HG02885 (cell line): ENCODE measurements around the gene GGPS1.
"Not testable (repeated sequence)": the region's sequence is repeated elsewhere in the genome, so short reads cannot be mapped to it uniquely, and the experiment has no call there.

Experiments used
- ATAC-seq: cut with Tn5 transposase; IDR thresholded peaks from one replicate; pipeline ENCODE4 v1.9.1; 2021; ENCODE audit warnings: mild to moderate bottlenecking; ENCODE audit not compliant: unreplicated experiment, poor library complexity

GGPS1 gene

GRCh38 chr1:235302143-235302542 is 26.2 kb upstream of the GGPS1 start:
- no peak for ATAC-seq

GRCh38 chr1:235304549-235305451 is 23.6 kb upstream of the GGPS1 start:
- no peak for ATAC-seq

DNA sequence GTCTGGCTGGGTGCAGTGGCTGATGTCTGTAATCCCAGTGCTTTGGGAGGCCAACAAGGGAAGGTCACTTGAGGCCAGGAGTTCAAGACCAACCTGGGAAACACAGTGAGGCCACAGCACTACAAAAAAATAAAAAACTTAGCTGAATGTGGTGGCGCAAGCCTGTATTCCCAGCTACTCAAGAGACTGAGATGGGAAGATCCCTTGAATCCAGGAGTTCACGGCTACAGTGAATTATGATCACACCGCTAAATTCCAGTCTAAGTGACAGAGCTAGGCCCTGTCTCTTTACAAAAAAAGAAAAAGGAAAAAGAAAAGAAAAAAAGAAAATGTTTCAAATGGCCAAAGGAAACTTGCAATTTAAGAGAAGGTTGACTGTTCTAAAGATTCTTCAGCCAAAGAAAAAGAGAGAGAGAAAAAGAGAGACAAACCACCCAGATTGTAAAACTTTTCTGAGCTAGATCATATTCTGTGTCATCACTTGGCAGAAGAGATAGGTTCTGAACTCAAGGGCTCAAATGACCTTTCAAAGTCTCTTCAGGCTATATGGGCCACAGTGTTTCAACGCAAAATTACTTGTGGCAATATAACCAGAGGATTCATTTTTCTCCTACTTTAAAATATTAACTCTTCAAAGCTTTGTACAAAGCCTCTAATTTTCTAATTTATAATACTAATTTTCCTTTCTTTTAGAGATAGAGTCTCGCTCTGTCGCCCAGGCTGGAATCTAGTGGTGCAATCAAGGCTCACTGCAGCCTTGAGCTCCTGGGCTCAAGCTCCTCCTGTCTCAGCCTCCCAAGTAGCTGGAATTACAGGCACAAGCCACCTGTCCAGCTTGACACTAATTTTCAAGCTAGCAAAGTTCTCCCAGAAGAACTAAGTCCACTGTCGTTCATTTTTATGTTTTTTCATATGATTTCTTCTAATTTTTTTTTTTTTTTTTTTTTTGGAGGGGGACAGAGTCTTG is 20.9 kb upstream of the GGPS1 start:
- ATAC-seq, result no peak

DNA sequence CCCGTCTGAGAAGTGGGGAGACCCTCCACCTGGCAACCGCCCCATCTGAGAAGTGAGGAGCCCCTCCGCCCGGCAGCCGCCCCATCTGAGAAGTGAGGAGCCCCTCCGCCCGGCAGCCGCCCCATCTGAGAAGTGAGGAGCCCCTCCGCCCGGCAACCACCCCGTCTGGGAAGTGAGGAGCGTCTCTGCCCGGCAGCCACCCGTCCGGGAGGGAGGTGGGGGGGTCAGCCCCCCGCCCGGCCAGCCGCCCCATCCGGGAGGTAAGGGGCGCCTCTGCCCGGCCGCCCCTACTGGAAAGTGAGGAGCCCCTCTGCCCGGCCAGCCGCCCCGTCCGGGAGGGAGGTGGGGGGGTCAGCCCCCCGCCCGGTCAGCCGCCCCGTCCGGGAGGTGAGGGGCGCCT is 19.2 kb upstream of the GGPS1 start:
- not testable (repeated sequence) for ATAC-seq

- ATAC-seq, result no peak
These were observed 15.1 kb upstream of the GGPS1 start for GRCh38 chr1:235313262-235313661.

DNA sequence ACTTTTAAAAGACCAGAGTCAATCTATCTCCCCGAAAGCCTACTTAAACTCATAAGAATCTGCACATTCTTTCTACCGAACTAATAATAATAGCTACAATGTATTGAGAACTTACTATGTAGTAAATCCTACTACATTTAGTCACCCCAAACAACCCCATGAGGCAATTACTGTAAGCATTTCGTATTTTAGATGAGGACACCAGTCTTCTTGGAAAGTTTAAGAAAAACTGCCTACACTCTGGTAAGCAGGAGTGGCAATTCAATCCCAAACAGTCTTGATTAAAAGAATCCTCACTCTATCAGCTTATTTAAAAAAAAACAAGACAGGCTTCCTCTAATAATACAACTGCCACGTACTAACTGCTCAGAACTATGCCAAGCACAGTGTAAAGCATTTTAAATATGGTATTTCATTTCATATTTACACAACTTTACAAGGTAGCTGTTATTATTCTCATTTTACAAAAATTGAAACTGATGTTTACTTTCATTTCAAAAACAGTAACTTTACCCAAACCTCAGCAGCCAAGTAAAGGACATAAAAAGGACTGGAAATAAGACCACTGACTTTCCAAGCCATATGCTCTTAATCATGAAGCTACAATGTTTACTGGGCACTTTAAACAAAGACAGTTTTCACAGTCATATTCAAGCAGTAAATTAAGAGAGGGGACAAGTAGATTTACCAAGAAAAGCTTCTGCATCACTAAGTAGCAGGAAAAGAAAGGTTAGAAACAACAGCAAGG is 14.3 kb upstream of the GGPS1 start:
- ATAC-seq, result no peak

DNA sequence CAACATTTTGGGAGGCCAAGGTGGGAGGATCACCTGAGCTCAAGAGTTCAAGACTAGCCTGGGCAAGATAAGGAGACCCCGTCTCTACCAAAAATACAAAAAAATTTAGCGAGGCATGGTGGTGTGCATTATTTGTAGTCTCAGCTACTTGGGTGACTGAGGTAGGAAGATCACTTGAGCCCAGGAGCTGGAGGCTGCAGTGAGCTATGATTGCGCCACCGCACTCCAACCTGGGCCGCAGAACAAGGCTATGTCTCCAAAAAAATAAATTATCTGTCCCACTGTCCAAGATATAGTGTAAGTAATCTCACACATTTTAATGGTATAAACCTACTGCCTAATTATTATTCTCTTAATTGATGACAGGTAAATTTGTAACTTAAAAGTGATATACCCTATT is 13.2 kb upstream of the GGPS1 start:
- no peak for ATAC-seq

DNA sequence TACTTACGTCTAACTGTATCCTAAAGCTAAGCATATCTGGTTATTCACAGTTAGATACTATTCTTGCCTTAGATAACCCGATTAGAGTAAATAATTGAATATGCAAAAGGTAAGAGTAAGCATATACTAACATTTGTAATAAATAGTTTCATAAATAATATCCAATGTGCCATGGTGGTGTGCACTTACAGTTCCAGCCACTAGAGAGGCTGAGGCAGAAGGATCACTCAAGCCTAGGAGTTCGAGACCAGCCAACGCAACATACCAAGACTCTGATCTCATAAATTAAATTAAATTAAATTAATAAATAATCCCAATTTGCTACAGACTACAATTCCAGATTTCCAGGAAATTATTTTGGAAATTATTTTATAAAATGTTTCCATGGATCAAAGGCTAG is 12.6 kb upstream of the GGPS1 start:
- no peak for ATAC-seq

DNA sequence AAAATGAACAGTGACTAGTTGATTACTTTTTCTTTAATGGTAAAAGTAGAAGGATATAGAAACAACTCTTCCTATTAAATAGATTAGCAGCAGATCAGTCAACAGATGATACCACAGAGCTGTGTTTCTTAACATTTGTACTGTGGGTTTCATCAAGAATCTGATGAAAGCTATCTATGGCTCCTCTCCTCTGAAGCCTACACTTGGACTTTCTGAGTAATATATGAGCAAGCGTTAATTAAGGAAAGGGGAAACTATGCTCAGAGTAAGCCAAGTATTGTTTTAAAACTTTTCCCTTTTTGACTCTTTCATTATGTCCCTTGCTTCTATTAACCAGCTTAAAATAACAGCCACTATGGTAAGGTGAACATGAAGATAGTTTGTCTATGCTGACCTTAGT is 11.2 kb upstream of the GGPS1 start:
- ATAC-seq, result no peak

DNA sequence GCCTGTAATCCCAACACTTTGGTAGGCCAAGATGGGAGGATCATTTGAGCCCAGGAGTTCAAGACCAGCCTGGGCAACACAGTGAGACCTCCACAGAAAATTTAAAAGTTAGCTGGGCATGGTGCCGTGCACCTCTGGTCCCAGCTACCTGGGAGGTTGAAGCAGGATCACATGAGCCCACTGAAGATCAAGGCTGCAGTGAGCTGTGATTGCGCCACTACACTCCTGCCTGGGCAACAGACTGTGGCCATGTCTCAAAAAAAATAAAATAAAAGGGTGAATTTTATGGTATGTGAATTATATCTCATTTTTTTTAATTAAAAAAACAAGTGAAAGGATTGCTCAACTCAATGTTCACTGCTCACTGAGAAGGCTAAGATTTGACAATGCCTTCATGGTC is 9.1 kb upstream of the GGPS1 start:
- ATAC-seq, result no peak

DNA sequence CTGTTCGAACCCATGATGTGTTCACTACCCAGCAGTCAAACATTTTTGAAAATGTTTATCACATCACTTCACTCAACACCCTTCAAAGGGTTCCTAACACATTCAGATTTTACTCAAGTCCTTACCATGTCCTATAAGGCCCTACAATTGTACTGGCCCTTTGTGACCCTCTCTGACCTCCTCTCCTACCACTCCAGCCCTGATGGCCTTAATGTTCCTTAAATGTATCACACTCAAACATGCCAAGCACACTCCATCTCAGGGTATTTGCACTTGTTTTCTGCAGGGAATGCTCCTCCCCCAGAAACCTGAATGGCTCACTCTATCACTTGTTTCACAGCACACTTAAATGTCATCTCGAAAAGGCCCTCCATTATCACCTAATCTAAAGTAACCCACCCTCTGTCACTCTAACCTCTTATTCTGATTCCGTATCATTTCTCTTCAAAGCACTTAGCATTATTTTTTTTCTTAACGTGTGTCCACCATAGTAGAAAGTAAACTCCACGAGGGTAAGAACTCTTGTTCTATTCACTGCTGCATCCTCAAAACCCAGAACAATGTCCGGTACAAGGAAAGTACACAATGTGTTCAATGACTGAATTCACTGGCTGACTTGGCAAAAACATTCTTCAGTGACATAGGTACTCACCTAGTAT is 7.7 kb upstream of the GGPS1 start:
- ATAC-seq, result no peak

DNA sequence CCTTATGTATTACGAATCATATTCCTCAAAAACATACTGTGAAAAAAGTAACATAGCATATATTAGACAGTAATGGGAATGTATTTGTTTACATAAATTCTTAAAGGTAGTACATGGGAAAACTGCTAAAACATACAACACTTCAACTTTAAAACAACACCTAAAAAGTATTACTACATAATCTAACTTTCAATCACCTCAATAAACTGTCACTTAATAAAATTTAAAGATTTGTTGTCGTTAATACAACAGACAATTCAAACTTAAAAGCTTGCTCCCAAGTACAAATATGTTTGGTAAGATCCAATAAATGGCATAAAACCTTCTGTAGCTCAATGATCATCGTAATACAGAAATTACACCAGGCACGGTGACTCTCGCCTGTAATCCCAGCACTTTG is 4.1 kb upstream of the GGPS1 start:
- ATAC-seq, result no peak

- ATAC-seq, result no peak
These were observed 3.2 kb upstream of the GGPS1 start for GRCh38 chr1:235325139-235325538.

DNA sequence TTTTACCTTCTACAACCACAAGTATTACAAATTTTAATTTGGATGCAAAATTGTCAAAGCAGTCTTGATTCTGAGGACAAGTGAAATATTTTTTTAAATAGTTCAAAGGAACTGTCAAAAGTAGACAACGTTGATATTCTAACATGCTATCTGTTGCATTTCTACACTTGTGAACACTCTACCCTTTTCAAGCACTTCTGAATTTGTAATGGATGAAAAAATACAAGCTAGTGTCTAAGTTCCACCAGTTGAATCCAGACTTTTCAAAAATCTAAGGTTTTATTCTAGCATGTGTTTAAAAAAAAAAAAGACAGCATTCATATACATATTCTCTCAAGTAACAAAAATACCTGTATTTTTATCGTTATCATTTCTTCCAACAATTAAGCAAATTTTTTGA is 2.5 kb upstream of the GGPS1 start:
- ATAC-seq, result no peak

GRCh38 chr1:235326719-235327558 is 1.4 kb upstream of the GGPS1 start:
- no peak for ATAC-seq

GRCh38 chr1:235327559-235328270 is 655 bp upstream of the GGPS1 start, which contains the start of gene ARID4B:
Gene ARID4B (minus strand): TSS chr1:235328179. CDS start chr1:235326919, 1,260 bp downstream.
- ATAC-seq, result peak; percentile 5

DNA sequence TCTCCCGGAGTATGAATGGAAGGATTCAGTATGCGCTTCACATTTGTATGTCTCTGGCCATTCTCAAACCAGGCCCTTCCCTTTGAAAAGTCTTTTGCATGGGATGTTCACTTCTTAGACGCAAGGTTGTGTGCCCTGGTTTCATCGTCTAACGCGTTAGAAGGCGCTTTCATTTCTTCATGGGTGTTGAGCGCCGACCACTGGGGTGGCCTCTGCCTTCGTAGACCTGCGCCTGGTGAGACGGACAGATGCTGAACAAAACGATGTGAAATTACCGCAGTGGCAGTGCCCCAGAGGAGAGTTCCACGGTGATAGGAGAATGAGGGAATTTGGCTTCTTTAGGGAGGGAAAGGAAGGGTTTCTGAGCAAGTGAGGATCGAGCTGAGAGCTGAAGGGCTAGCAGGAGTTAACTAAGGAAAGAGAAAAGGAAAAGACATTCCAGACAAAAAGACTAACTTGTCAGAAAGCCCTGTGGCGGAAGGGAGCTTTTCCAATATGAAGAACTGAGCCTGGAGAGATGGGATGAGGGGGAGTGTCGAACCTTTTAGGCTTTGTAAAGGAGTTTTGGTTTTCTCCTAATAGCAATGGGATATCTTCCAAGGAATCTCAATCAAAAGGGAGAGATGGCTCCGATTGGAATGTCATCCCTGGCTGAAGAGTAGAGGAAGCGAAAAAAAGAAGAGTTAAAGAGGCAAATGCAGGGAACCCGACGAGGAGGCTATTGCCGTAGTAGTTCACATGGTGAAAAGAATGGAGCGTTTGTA is 951 bp downstream of the GGPS1 start:
- ATAC-seq, result peak; percentile 21

GRCh38 chr1:235330918-235331285 is 2.5 kb downstream of the GGPS1 start:
- ATAC-seq, result no peak
